HG03064 (cell line): ENCODE data around the gene SLIT3.

Source experiments
- ATAC-seq: cut with Tn5 transposase; IDR thresholded peaks from one replicate; pipeline ENCODE4 v1.9.1; 2021; ENCODE audit warnings: low read depth; ENCODE audit not compliant: unreplicated experiment

SLIT3 gene

DNA sequence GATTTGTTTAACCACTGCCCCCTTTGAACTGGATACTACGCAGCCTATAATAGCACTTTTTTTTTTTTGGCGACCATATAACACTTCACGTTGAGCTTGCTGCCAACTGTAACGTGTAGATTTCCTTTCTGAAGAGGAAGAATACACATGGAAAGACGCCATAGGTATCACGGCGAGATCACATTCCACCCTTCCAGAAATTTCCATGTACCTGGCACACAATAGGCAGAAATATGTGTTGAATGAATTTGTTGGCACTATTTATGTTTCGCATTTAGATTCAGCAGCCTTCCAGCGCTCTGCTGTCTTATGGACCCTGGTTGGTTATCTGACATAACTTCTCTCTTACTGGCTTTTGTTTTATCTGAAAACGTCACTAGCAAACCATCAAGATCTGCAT is 250.3 kb downstream of the SLIT3 start:
- no peak for ATAC-seq

DNA sequence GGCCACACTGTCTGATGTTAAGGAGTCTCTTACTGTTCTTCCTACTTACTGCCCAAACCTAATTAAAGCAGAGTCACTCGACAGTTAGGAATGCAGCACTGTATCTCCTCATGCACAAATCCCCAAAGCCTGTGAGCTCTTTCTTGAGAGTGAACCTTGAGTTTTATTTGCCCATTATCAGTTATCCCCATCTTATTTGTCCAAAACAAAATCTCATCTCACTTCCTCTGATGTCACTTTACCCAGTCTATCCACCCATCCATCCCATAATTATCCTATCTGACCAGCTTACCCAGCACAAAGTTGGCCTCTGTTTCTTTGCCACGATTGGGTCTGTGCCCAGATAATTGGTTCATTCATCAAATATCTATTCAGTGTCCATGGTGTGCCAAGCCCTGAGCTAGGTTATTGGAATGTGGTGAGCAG is 250.8 kb downstream of the SLIT3 start:
- no peak for ATAC-seq

DNA sequence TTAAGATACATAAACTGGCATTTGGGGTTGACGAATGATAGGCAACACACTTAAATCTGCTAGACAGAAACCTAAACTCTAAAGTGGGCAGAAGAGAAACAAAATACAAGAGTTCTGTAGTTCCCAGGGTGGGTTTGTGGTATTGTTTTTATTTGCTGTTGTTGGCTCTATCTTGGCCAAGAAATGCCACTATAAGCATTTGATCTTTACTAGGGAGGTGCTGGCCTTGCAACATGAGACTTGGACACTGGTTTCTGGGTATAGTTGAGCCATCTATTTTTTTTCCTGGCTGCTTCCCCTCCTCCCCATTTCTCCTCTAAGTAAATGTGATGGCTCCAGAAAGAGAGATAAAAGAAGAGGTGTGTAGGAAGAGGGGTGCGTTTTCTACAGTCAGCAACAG is 251.2 kb downstream of the SLIT3 start:
- ATAC-seq = no peak

DNA sequence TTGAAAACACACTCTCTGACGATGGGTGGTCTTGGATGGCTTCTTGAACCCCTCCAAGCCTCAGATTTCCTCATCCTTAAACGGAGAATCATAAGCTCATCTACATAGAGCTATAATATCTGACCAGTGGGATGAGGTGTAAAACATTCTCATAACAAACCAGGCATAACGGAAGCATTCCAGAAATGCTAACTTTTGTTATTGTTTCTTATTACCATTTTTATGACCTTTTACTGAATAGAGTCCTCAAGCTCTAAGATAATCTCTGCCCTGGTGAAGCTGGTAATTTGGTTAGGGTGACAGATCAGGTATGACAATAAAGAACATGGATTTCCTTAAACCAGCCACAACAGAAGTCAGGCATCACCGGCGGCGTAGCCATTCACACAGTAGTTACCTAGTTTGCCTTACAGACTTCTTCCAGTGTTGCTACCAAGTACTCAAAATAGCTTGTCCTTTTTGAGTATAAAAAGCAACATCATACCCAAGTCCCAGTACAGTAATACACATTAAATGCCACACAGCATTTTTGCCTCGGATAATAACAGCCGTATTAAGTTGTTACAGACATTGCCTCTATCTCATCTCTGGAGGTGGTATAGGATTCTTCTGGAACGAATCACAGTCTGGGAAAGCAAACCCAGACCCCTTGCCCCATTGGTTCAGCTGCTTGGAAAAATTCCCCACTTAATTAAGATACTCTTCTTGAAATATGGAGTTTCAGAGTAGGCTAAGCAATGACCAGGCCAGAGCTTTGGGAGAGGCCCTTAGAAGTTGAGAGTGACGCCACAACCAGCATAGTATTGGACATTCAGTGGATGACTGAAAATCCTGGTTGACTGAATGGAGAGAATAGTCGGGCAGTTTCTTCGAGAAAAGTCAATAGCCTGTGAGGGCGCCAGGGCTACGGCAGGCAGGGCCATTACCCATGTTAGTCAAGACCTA is 252.5 kb downstream of the SLIT3 start:
- no peak for ATAC-seq

DNA sequence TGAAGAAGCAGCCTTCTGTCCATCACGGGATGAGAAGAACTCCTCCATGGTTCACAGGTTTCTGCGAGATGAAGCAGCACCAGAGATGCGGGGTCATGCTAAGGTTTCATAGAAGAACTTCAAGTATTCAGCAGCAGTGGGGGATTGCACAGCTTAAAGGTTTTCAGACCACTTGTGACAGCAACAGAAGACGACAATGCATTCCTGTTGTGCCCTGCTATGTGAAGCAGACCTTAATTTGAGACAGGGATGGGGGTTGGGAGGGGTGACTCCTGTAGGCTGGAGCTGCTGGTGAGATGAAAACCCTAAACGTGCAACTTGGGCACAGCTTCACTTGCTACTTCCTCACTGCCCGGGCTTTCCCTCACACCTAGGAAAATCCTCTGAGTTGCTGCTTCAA is 256.0 kb downstream of the SLIT3 start:
- ATAC-seq = no peak

- ATAC-seq = no peak
Measured at GRCh38 chr5:169041180-169041579, 259.8 kb downstream of the SLIT3 start.

DNA sequence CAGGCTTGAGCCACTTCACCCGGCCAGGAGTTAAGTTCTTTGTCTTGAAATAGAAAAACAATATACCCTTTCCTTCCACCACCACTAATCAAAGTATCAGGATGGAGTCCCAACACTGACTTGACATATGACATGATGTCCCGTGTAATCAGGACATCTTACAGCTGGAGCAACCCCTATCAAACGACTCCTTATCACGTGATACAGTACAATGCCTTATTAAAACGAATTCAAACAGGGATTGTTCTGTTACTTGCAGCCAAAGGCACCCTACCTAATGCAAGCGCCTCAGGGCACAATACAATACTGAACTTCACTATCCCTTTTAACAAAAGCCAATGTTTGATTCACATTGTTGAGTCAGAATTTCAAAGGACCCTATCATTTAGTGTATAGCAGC is 261.3 kb downstream of the SLIT3 start:
- ATAC-seq = no peak

- ATAC-seq = no peak
Measured at GRCh38 chr5:169037466-169037865, 263.5 kb downstream of the SLIT3 start.

DNA sequence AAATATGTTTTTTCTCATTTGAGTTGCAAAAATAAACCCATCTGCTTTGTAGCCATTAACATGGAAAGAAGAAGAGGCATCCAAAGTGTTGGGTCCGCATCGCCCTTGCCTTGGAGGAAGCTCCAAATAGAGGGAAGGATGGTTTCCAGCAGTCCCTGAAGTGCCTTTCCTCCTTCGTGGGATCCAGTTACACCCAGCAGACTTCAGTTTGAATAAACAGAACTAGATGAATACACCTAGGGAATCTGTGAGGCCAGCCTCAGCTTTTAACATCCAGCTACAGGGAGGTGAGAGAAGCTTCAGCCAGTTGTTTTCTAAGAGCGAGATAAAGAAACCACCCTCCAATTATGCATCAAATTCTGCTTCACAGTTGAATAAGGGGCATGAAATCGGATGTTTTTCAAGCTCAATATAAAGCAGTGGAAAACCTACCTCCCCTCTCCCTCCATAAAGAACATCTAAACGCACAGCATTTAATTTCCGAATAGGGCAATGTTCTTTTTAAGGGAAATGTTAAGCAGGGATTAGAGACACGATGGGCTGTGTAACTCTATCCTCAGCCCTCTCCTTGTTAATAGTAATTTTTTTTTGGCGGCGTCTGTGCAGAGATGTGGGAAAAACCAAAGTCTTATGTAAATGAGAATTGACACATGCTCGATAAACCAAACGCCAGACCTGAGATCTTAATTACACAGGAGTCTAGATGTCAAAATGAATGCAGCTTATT is 264.7 kb downstream of the SLIT3 start:
- no peak for ATAC-seq

- no peak for ATAC-seq
Measured at GRCh38 chr5:169029661-169030274, 271.2 kb downstream of the SLIT3 start.

DNA sequence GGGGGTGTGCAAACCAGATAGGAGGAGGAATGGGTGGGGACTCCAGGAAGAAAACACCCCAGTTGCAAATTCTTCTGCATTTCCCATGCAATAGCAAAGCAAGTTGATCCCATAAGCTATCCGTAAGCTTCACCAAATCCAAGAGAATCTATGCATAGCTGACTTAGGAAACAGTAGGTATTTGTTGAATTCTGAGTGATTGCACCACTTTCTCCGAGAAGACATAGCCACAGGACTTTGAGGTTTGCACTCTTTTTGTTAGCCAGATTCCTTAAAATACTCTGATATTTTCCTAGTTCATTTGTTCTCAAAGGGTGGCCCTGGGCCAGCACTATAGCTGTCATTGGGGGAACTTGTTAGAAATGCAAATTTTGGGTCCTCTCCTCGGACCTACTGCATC is 271.9 kb downstream of the SLIT3 start:
- ATAC-seq = no peak

DNA sequence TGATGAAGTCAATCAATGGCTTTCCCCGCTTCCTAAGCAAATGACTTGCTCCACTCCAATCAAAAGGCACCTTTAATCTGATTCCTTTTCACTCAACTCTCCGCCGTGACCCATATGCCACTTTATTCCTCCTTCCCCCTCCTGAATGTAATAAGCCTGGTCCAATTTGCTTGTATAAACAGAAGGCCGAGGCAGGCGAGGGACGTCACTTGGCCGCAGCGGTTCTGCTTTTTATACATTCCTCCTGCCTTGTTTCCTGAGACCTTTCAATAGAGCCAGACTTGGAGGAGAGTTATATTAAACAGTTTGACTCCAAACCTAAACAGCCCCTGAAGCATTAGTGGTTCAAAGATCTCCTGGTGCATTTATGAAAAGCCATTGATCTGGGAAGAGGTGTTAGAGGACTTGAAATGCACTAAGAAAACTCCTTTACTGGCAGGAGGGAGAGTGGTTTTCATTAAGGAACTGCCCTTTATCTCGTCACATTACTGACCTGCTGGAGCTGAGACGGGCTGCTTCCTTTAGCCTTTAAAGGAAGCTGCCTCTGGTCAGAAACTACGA is 273.4 kb downstream of the SLIT3 start:
- ATAC-seq = no peak

DNA sequence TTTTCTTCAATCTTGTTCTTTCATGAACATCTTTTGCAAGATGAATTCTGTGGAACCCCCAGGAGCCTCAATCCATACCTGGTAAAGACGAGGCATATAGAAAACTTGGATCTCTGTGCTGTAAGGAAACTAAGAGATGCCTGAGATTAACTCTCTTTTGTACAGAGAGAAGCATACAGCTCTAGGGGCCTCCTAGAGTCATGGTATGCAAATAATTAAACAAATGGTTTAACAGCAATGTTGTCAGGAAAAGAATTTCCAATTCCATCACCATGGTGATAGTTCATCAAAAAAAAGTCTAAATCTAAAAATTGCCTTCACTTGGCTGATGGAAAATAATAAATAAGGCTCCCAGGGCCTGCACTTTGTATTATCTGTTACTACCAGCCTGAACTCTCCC is 275.4 kb downstream of the SLIT3 start:
- no peak for ATAC-seq

- no peak for ATAC-seq
Measured at GRCh38 chr5:169024421-169024820, 276.5 kb downstream of the SLIT3 start.

DNA sequence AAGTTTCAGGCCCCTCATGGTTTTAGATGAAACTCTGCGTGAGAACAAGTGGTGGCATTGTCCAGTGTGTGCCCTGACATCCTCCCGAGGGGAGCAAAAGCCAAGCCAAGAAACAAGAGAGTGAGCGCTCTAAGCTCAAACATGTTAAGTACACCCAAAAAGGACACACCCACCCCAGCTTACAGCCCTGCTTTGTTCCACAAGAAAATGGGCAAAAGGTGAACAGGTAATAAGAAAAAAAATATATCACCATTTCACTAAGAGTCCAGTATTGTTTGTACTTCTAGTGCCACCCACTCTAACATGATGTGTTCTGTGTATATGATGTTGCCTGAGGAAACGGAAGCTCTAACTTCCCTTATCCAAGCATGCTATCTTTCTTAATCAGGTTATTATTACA is 278.2 kb downstream of the SLIT3 start:
- no peak for ATAC-seq

DNA sequence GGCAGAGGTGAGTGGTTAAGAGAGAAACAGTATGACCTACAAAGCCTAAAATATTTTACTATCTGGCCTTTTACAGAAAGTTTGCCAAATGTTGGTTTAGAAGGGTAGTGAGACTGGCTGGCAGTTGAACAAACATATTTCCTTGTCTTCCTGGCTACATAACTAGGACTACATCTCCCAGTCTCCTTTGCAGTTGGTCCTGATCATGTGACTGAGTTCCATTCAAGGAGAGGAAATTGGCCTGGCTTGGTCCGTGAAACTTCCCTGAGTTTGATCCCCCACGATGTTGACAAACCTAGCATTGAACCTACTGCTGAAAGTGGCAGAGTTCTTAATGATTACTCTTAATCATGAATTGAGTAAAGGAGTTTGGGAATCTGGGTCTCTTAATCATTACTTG is 280.8 kb downstream of the SLIT3 start:
- no peak for ATAC-seq

DNA sequence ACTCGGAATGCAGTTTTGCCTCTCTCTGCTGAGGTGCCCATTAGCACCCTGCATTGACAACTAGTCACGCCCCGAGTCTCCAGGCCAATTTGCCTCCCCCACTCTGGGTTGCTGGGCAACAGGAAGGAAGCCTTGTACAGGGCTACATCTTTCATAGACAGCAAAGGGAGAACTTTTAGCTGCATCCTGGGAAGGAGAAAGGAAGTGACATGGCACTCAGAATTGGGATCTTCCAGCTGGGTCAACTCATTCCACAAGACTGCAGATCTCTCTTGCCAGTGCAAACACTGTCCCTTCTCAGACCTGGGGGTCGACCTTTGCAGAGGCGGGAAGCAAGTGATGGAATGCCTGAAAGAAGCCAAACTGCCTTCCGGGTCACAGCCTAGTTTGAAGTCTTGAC is 282.0 kb downstream of the SLIT3 start:
- no peak for ATAC-seq

GRCh38 chr5:169015991-169016390 is 284.9 kb downstream of the SLIT3 start:
- ATAC-seq = no peak

- ATAC-seq = no peak
Measured at GRCh38 chr5:169013846-169014245, 287.1 kb downstream of the SLIT3 start.

DNA sequence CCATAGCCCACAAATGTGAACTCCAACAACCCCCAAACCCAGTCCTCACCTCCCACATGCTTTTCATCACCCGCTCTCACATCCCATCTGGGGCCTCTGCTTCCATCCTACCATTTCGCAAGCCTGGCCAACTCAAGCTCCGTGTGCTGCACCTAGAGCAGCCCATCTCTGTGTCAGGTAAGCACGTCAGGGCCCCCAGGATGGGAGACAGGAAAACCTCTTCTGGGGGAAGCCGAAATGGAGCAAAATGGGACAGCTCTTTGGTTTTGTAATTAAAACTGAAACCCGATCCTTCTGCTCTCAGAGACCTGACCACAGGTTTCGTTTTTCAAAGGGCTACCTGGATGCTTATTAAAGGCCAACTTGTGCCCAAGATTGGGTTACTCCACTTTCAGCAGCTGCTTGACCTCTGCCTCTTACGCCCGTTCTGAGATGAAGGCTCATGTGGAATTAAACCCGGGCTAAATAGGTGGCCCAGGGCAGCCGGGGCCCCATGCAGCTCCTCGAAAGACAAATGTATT is 287.7 kb downstream of the SLIT3 start:
- no peak for ATAC-seq

- ATAC-seq = no peak
Measured at GRCh38 chr5:169012450-169012849, 288.5 kb downstream of the SLIT3 start.
